Mucosa of stomach (tissue), 1 donor: ENCODE measurements around the gene KISS1R.

Experiments
- H3K27me3 ChIP-seq: one replicate; pipeline ENCODE4 v1.7.0; 2013; ENCODE audit warnings: mild to moderate bottlenecking, low read length; ENCODE audit not compliant: control insufficient read depth, insufficient read depth
- H3K36me3 ChIP-seq: one replicate; pipeline ENCODE4 v1.7.0; 2013; ENCODE audit warnings: low read length; ENCODE audit not compliant: control insufficient read depth, insufficient read depth
- H3K4me1 ChIP-seq: one replicate; pipeline ENCODE4 v1.7.0; 2013; ENCODE audit warnings: mild to moderate bottlenecking, low read length; ENCODE audit not compliant: control insufficient read depth, insufficient read depth
- H3K4me3 ChIP-seq: one replicate; pipeline ENCODE4 v1.7.0; 2013; ENCODE audit warnings: low read length
- H3K9ac ChIP-seq: one replicate; pipeline ENCODE4 v1.7.0; 2013; ENCODE audit warnings: mild to moderate bottlenecking, low read length, moderate library complexity
- H3K9me3 ChIP-seq: one replicate; pipeline ENCODE4 v1.7.0; 2013; ENCODE audit warnings: mild to moderate bottlenecking, low read length, moderate library complexity; ENCODE audit not compliant: control insufficient read depth
- donor health status: Pancreatic carcinoma.

KISS1R gene

GRCh38 chr19:917323-918151 lies at the start of gene KISS1R:
Gene KISS1R (plus strand): TSS chr19:917333. CDS start chr19:917503, 170 bp downstream.
- no peaks in the 10 kb centered on the region for H3K36me3 ChIP-seq
- no peak within 1 kb of the TSS for H3K9ac ChIP-seq
- H3K27me3 ChIP-seq, result peaks cover 47% of the 10 kb centered on the region
- H3K9me3 ChIP-seq, result no peaks in the 10 kb centered on the region
- peaks cover 23% of the 10 kb centered on the region for H3K4me1 ChIP-seq
- H3K4me3 ChIP-seq, result no peak within 1 kb of the TSS

GRCh38 chr19:867855-868457 lies 49.2 kb upstream of the KISS1R start:
- peaks cover 27% of the 10 kb centered on the region for H3K4me1 ChIP-seq
- H3K9ac ChIP-seq, result no peak overlapping the region
- H3K27me3 ChIP-seq, result no peaks in the 10 kb centered on the region
- H3K36me3 ChIP-seq, result no peaks in the 10 kb centered on the region
- no peaks in the 10 kb centered on the region for H3K9me3 ChIP-seq
- no peak overlapping the region for H3K4me3 ChIP-seq

GRCh38 chr19:868458-869244 lies 48.5 kb upstream of the KISS1R start:
- H3K27me3 ChIP-seq, result no peaks in the 10 kb centered on the region
- no peak overlapping the region for H3K9ac ChIP-seq
- no peak overlapping the region for H3K4me3 ChIP-seq
- H3K9me3 ChIP-seq, result no peaks in the 10 kb centered on the region
- H3K36me3 ChIP-seq, result no peaks in the 10 kb centered on the region
- peaks cover 20% of the 10 kb centered on the region for H3K4me1 ChIP-seq

GRCh38 chr19:869245-870177 lies 47.6 kb upstream of the KISS1R start:
- Histone ChIP-seq H3K9ac (no peak overlapping the region), H3K4me1 (peaks cover 18% of the 10 kb centered on the region), H3K4me3 (no peak overlapping the region), H3K9me3 (no peaks in the 10 kb centered on the region), H3K36me3 (no peaks in the 10 kb centered on the region), H3K27me3 (no peaks in the 10 kb centered on the region)

GRCh38 chr19:870314-870713 lies 46.8 kb upstream of the KISS1R start:
- H3K36me3 ChIP-seq, result no peaks in the 10 kb centered on the region
- H3K9me3 ChIP-seq, result no peaks in the 10 kb centered on the region
- no peak overlapping the region for H3K9ac ChIP-seq

GRCh38 chr19:870963-871401 lies 46.2 kb upstream of the KISS1R start:
- no peaks in the 10 kb centered on the region for H3K36me3 ChIP-seq
- H3K27me3 ChIP-seq, result no peaks in the 10 kb centered on the region
- H3K9ac ChIP-seq, result no peak overlapping the region
- H3K9me3 ChIP-seq, result no peaks in the 10 kb centered on the region
- H3K4me1 ChIP-seq, result peaks cover 18% of the 10 kb centered on the region
- H3K4me3 ChIP-seq, result no peak overlapping the region

More at GRCh38 chr19:870314-870713, 46.8 kb upstream of the KISS1R start:
- H3K4me1 ChIP-seq, result peaks cover 18% of the 10 kb centered on the region
- no peak overlapping the region for H3K4me3 ChIP-seq
- H3K27me3 ChIP-seq, result no peaks in the 10 kb centered on the region

GRCh38 chr19:871446-872265 lies 45.5 kb upstream of the KISS1R start:
- no peaks in the 10 kb centered on the region for H3K9me3 ChIP-seq
- H3K4me3 ChIP-seq, result no peak overlapping the region
- H3K4me1 ChIP-seq, result peaks cover 18% of the 10 kb centered on the region
- no peak overlapping the region for H3K9ac ChIP-seq
- no peaks in the 10 kb centered on the region for H3K36me3 ChIP-seq
- no peaks in the 10 kb centered on the region for H3K27me3 ChIP-seq

- Histone ChIP-seq H3K9me3 (no peaks in the 10 kb centered on the region), H3K4me1 (peaks cover 18% of the 10 kb centered on the region), H3K9ac (no peak overlapping the region), H3K4me3 (no peak overlapping the region), H3K36me3 (no peaks in the 10 kb centered on the region), H3K27me3 (no peaks in the 10 kb centered on the region)
Observed at GRCh38 chr19:872266-872951, 44.7 kb upstream of the KISS1R start.

DNA sequence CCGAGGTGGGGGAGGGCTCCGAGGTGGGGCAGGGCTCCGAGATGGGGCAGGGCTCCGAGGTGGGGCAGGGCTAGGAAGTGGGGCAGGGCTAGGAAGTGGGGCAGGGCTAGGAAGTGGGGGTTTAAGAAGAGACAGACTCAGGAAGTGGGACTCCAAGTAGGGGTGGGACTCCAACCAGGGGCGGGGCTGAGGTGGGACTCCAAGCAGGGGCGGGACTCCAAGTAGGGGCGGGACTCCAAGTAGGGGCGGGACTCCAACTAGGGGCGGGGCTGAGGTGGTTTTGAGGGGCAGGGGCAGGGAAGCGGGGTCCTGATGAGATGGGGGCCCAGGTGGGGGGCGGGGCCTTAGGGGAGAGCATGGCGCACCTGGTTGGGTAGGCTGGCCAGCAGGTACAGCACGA lies 44.0 kb upstream of the KISS1R start:
- H3K9ac ChIP-seq, result no peak overlapping the region
- no peaks in the 10 kb centered on the region for H3K9me3 ChIP-seq
- no peaks in the 10 kb centered on the region for H3K27me3 ChIP-seq
- no peaks in the 10 kb centered on the region for H3K36me3 ChIP-seq
- H3K4me1 ChIP-seq, result peaks cover 18% of the 10 kb centered on the region
- H3K4me3 ChIP-seq, result no peak overlapping the region

DNA sequence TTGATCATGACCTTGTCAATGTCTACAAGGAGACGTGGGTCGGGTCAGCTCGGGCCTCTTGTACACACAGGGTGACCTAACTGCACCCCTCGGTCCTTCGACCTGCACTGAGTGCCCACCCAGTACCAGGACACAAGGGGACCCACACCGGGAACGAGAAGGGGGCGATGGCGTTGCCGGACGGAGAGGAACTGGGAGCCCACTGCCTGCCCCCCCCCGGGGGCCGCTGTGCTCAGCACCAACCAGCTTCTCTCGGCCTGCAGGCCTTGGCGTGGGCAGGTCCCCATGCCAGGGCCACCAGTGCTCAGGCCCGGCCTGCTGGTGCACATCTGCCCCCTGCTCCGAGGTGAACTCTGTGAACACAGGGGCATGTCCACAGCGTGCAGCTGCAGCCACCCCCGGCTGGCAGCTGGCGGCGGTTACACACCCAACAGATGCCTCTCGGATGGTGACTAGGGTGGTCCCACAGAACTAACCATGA lies 43.5 kb upstream of the KISS1R start:
- H3K27me3 ChIP-seq, result no peaks in the 10 kb centered on the region

More for the DNA sequence above, 43.5 kb upstream of the KISS1R start:
- no peak overlapping the region for H3K9ac ChIP-seq
- no peaks in the 10 kb centered on the region for H3K36me3 ChIP-seq
- H3K9me3 ChIP-seq, result no peaks in the 10 kb centered on the region
- H3K4me1 ChIP-seq, result peaks cover 18% of the 10 kb centered on the region
- no peak overlapping the region for H3K4me3 ChIP-seq
